ENCODE measurements around the gene WNT3. TPM values are rescaled to one million over a fixed set of nuclear protein-coding genes. Genes with fewer than 3 reads are reported as not detected.
A peak's percentile ranks its signal among the peaks of the same experiment; 100 is the strongest.
"Not testable (repeated sequence)": the region's sequence is repeated elsewhere in the genome, so short reads cannot be mapped to it uniquely, and the experiment has no call there.

WNT3 gene
- total RNA-seq, 2 donors from 2014 or later, result 19.9 to 21.8 TPM

DNA sequence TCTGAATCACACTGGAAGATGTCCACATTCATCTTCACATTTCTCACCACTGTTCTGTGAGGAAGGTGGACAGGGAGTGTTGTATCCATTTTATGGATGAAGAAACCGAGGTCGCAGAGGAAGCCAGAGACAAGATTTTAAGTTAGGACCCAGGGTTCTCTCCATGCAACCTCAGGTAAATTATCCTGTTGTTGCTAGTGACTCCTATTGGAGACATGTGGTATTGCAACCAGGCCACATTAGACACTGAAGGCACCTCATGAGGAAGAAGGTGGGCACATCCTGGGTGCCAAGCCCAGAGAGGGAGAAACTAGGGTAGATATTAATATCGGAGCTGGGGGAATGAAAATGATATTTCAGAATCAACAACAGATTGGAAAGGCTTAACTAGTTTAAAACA is 24.3 kb upstream of the WNT3 start:
- Mint-ChIP-seq H3K4me1 (no peaks in the 10 kb centered on the region), H3K27me3 (ENCODE audit: insufficient read depth) (peaks cover 50% of the 10 kb centered on the region)
- 92 to 100% methylated on average over 2 of the region's 3 CpGs for WGBS, 2 experiments (ENCODE audit: insufficient coverage in 1 of 2, insufficient read length in 1 of 2)

DNA sequence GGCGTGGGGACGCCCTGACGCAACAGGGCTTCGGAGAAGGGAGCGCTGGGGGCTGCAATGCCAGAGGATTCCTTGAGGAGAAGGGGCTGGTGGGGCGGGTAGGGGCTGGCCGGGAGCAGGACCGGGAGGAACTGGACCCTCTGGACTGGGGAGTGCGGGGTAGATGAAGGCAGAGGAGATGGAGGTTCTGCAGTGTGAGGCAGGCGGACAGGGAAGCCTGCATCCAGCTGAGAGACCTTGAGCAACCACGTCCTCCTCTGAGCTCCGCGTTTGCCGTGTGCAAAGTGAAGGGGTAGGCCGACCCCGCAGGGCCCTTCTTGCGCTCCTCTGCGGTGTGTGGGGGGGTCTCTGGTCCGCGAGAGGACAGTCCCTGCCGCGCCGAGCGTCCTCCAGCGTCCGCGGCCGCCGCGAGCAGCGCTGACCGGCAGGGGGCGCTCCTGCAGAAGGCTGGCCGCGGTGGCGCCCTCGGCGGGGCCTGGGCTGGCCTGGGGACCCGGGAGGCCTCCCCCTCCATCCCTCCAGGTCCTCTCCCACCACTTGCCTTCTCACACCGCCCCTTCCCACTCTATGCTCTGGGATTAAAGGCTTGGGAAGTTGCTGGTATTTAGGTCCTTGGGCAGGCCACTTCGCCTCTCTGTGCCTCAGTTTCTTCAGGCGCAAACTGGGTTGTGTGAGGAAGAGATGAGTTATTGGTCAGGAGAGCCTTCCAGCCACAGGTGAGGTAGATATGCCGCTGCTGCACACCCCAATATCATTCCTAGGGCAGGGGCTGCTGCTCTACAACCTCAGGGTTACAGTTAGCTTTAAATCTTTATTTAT is 23.3 kb upstream of the WNT3 start:
- DNase-seq, result peak; percentile 92
- no peak overlapping the region for H3K4me3 Mint-ChIP-seq
- H3K4me1 Mint-ChIP-seq, result no peaks in the 10 kb centered on the region
- WGBS, 2 experiments (ENCODE audit: insufficient coverage in 1 of 2, insufficient read length in 1 of 2), result 23 to 54% methylated on average over 8 to 42 of the region's 43 CpGs
- Histone ChIP-seq H3K27ac (ENCODE audit: low read depth, low read length) (no peak overlapping the region), H3K27me3 (ENCODE audit: control insufficient read depth, insufficient read depth, low read length, poor library complexity, severe bottlenecking) (peaks cover 21% of the 10 kb centered on the region), H3K36me3 (ENCODE audit: control insufficient read depth, insufficient read depth, low read length) (no peaks in the 10 kb centered on the region), H3K9me3 (ENCODE audit: control insufficient read depth, low read length) (peaks cover 11% of the 10 kb centered on the region), H3K4me1 (ENCODE audit: control insufficient read depth, insufficient read depth, low read length) (no peaks in the 10 kb centered on the region), H3K4me3 (ENCODE audit: low read length) (no peak overlapping the region), H3K9ac (ENCODE audit: extremely low read depth, low read length, poor library complexity, severe bottlenecking) (no peak overlapping the region)
- peaks cover 17% of the 10 kb centered on the region for H3K9me3 Mint-ChIP-seq
- TF ChIP-seq, protein P1, sequence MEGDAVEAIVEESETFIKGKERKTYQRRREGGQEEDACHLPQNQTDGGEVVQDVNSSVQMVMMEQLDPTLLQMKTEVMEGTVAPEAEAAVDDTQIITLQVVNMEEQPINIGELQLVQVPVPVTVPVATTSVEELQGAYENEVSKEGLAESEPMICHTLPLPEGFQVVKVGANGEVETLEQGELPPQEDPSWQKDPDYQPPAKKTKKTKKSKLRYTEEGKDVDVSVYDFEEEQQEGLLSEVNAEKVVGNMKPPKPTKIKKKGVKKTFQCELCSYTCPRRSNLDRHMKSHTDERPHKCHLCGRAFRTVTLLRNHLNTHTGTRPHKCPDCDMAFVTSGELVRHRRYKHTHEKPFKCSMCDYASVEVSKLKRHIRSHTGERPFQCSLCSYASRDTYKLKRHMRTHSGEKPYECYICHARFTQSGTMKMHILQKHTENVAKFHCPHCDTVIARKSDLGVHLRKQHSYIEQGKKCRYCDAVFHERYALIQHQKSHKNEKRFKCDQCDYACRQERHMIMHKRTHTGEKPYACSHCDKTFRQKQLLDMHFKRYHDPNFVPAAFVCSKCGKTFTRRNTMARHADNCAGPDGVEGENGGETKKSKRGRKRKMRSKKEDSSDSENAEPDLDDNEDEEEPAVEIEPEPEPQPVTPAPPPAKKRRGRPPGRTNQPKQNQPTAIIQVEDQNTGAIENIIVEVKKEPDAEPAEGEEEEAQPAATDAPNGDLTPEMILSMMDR (conservative IDR thresholded peaks at IDR 0.05), result peak; percentile 98
- no peak overlapping the region for H3K27ac Mint-ChIP-seq
- H3K27me3 Mint-ChIP-seq (ENCODE audit: insufficient read depth), result peaks cover 40% of the 10 kb centered on the region
- H3K36me3 Mint-ChIP-seq (ENCODE audit: low read depth), result peaks cover 2% of the 10 kb centered on the region

More for the DNA sequence above, 24.3 kb upstream of the WNT3 start:
- peak; percentile 66 for DNase-seq
- H3K4me1 ChIP-seq (ENCODE audit: control insufficient read depth, insufficient read depth, low read length), result no peaks in the 10 kb centered on the region
- Mint-ChIP-seq H3K4me3 (no peak overlapping the region), H3K9me3 (peaks cover 17% of the 10 kb centered on the region), H3K36me3 (ENCODE audit: low read depth) (peaks cover 2% of the 10 kb centered on the region), H3K27ac (no peak overlapping the region)
- TF ChIP-seq, protein P1 (conservative IDR thresholded peaks at IDR 0.05), result peak; percentile 78
- peaks cover 11% of the 10 kb centered on the region for H3K9me3 ChIP-seq (ENCODE audit: control insufficient read depth, low read length)
- no peaks in the 10 kb centered on the region for H3K36me3 ChIP-seq (ENCODE audit: control insufficient read depth, insufficient read depth, low read length)
- peaks cover 32% of the 10 kb centered on the region for H3K27me3 ChIP-seq (ENCODE audit: control insufficient read depth, insufficient read depth, low read length, poor library complexity, severe bottlenecking)
- no peak overlapping the region for H3K27ac ChIP-seq (ENCODE audit: low read depth, low read length)
- no peak overlapping the region for H3K4me3 ChIP-seq (ENCODE audit: low read length)
- H3K9ac ChIP-seq (ENCODE audit: extremely low read depth, low read length, poor library complexity, severe bottlenecking), result no peak overlapping the region

GRCh38 chr17:46840596-46840995 is 22.1 kb upstream of the WNT3 start:
- Histone ChIP-seq H3K9me3 (ENCODE audit: control insufficient read depth, low read length) (peaks cover 11% of the 10 kb centered on the region), H3K27me3 (ENCODE audit: control insufficient read depth, insufficient read depth, low read length, poor library complexity, severe bottlenecking) (peaks cover 19% of the 10 kb centered on the region)
- H3K27ac ChIP-seq (ENCODE audit: low read depth, low read length); H3K27ac Mint-ChIP-seq; H3K4me3 ChIP-seq (ENCODE audit: low read length); DNase-seq; H3K36me3 ChIP-seq (ENCODE audit: control insufficient read depth, insufficient read depth, low read length); H3K4me1 Mint-ChIP-seq; H3K9ac ChIP-seq (ENCODE audit: extremely low read depth, low read length, poor library complexity, severe bottlenecking); H3K4me3 Mint-ChIP-seq; H3K4me1 ChIP-seq (ENCODE audit: control insufficient read depth, insufficient read depth, low read length); H3K36me3 Mint-ChIP-seq (ENCODE audit: low read depth): not testable (repeated sequence)
- WGBS, 2 experiments (ENCODE audit: insufficient coverage in 1 of 2, insufficient read length in 1 of 2), result 60 to 69% methylated on average over 1 to 2 of the region's 3 CpGs
- Mint-ChIP-seq H3K27me3 (ENCODE audit: insufficient read depth) (peaks cover 30% of the 10 kb centered on the region), H3K9me3 (peaks cover 17% of the 10 kb centered on the region)
